Keratinocyte (primary cell): ENCODE data around the gene DOCK11.

Source experiments
- CTCF ChIP-seq, 3 experiments: IDR thresholded peaks in 1 of 3; conservative IDR thresholded peaks in 1 of 3; optimal IDR thresholded peaks in 1 of 3; 2 replicates in 2 of 3; 3 replicates in 1 of 3; pipeline versions ENCODE3 to v1.5.1; 2011; ENCODE audit warnings: low read length in 3 of 3, mild to moderate bottlenecking in 3 of 3, moderate library complexity in 2 of 3, control low read depth in 1 of 3, inconsistent platforms in 1 of 3; ENCODE audit not compliant: insufficient read depth in 2 of 3; ENCODE audit errors: extremely low read depth in 1 of 3
- EZH2 ChIP-seq: IDR thresholded peaks from one replicate; pipeline ENCODE4 v1.6.1; 2012; ENCODE audit warnings: inconsistent platforms, mild to moderate bottlenecking, low read length, moderate library complexity

GRCh38 chrX:118654331-118654730 lies 158.7 kb downstream of the DOCK11 start:
- TF ChIP-seq CTCF (optimal IDR thresholded peaks at IDR 0.05 in 1 of 3, IDR thresholded peaks at IDR 0.05 in 1 of 3, conservative IDR thresholded peaks at IDR 0.05 in 1 of 3; ENCODE audit: extremely low read depth in 1 of 3, insufficient read depth in 2 of 3, low read length in 3 of 3) (no peak), EZH2 (no peak)
